LHCN-M2 (cell line): ENCODE data around the gene MORC4. TPM values are rescaled to one million over a fixed set of nuclear protein-coding genes. Genes with fewer than 3 reads are reported as not detected.

Experiments used
- DNase-seq: peaks from one replicate; pipeline ENCODE4 v3.0.0-alpha.2; 2012; ENCODE audit warnings: low read depth
- total RNA-seq: library from RNA; depleted of rRNA; stranded (reverse); fragments of >200 nt; gene quantifications from 2 replicates; pipeline ENCODE4 v1.2.3, GENCODE V29; 2014; rRNA removed

The MORC4 gene
- total RNA-seq, 1 experiment from 2014 or later, result 31.6 TPM

DNA sequence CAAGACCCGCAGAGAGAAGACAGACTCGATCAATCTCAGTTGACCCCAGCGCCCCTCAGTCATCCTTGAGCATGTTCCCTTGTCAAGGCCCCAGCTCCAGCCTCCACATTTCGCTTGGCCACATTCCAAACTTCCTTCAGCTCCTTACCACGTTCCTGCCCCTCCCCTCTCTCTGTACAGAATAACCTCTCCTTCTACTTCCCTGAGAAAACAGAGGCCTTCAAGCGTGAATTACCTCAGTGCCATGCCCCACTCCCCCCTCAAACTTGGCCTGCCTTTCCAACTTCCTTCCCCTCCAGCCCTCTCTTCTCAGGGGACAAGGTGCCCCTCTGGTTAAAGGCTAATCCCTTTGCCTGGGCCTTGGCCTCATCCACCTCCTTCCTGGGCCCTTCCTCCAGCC, 93.7 kb downstream of the MORC4 start:
- DNase-seq, result no peak

DNA sequence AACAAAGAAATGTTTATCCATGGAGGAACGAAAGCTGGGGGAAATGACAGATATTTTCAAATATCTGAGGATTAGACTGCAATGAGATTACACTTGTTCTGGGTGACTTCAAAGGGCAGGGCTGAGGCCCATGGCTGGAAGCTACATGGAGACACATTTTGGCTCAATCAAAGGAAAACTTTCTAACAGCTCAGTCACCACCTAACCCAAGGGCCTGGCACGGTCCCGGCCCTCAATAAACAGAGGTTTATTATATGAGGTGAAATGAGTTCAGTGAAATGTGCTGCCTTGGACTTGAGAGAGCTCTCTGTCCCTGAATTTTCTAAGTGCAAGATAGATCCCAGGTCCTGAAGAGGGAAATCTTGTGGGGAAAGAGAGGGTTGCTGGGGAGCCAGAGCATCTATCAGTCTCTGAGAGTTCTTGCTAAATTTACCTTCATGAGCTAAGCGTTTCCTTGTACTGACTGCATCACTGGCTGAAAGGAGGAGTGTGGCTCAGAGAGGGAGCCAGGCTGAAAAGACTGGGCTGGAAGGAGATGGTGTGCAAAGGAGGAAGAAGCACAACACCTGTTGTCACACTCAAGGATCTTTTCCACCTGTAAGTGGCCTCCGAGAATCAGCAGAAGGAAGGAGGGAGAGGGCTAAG, 94.8 kb downstream of the MORC4 start:
- DNase-seq, result no peak

DNA sequence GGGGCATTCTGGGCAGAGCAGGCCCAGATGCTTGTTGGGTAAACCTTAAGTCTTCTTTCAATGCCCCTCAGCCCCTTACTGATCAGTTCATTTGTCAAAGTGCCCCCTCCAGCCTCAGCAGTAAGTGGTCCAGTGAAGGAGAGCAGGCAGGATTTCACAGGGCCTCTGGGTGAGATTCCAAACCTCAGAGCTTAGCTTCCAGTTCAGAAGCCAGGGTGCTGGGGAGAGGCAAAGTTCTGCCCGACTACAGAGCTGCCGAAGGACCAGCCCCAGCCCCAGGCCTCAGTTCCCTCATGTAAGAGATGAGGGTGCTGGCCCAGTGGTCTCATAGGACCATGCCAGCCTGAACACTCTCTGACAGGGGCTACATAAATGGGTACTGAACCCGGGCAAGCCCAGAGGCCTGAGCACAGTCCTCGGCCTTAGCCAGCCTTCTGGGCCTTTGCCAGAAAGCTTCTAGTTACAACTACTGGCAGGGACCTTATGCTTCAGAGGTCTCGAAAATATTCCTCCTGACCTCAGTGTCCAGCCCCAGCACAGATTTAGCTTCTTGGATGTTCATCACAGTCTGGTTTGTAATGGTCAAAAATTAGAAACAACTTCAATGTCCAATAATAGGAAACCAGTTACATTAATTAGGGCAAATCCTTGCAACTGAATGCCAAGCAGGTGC, 96.0 kb downstream of the MORC4 start:
- no peak for DNase-seq

DNA sequence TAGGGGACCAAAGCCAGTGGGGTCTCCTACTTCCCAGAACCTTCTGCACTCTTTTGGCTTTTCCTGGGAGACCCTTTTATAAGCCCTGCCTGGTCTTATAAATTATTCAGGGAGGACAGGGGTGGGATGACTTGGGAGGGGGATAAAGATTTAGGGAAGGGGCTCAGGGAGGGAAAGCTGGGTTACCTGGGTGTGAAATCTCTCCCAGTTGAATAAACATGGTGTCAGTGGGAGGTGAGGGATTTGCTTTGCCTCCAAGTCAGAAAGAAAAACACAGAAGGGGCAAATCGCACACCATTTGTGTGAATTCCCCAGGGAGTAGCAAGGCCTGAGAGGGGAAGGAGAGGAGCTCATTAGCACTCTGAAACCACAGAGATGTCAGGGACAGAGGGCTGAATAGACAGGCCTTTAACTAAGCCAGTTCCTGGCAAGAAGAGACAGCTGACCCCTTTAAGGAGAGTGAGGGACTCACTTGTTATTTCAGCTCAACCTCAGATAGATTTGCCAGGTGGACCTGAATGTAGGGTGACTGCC, 96.7 kb downstream of the MORC4 start, which contains the start of gene RIPPLY1:
Gene RIPPLY1, minus strand, starts transcription at position 51 of the 534 bp plus-strand sequence. CDS start 54 bp downstream, outside the sequence.
- DNase-seq, result no peak

DNA sequence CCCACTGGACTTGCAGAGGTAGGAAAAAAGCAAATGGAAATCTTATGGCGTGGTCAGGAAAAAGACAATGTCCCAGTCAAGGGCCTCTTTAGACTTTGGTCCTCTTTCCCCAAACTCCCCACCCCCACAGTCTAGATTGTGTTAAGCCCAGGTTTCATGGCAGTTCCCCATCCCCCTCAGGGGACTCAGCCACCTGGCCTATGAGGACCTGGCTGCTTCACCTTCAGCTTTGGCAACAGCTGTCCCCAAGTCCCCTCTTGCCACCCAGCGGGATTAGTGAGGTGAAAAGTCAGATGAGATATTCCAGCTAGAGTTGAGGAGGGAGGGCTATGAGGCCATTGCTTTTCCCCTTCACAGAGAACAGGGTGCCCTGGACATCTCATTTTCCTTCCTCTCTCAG, 97.3 kb downstream of the MORC4 start:
- no peak for DNase-seq

DNA sequence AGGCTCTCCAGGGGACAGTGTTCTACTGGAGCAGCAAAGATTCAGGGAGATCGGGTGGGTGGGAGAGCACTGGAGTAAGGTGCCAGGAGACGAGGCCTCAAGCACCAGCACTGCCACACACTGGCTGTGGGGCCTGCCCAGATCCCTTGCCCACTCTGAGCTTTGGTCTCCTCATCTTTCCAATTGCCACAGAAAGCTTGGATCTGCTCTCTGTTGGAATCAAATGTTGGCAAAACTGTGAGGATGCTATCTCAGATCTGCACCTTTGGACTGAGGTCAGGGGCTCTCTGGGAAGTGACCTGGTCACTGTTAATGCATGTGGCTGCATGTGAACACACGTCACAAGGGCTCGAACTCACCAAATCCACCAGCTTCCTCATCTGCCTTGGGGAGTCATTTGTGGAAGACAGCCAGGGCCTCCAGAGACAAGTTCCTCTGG, 98.2 kb downstream of the MORC4 start:
- no peak for DNase-seq

DNA sequence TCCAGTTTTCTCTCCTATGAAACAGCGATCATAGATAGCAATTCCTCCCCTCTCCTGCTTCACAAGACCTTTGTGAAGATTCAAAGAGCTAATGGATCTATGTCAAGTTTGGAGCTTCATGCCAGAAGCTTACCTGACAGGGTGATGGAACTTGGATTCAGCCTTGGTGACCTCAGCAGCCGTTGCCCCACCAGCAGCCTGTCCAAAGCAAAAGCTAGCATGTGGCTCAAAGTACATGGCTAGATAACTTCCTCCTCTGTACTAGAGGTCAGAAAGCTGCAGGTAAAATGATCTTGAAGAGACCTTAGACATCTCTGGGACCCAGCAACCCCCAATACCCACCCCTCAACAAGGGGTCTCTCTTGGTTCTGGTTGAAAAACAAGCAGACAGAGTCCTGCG, 98.7 kb downstream of the MORC4 start:
- no peak for DNase-seq

DNA sequence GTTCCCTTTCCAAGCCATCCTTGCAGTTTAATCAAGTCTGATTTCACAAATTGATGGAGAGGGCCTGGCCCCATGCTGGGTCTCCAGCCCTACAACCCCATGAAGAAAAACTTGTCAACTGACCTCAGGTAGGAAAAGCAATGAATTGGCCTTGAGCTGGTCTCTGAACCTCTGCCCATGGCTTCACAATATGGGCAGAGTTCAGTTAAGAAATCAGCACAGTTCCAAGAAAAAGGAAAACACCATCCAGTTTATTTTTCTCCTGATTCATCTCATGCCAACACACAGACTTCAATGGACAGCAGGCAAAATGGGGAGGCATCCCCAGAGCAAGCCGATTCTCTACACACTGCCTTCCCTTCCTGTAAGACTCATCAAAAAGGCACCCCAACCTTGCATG, 100.2 kb downstream of the MORC4 start:
- DNase-seq, result peak; percentile 27

DNA sequence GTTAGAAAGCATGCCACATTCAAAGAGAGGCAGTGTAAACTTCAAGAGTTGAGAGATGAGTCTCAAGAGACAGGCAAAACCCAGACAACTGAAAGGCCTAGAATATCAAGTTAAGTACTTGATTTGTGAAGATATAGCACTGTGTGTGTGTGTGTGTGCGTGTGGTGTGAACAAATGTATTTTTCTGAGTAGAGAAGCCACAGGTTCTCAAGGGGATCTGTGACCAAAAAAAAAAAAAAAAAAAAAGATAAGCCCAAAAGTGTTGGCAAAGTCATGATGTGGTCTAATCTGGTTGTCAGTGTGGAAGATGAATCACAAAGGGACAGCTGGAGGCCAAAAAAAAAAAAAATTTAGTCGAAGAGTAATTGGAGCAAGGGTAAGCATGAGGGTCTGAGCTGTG, 100.7 kb downstream of the MORC4 start:
- peak; percentile 66 for DNase-seq

DNA sequence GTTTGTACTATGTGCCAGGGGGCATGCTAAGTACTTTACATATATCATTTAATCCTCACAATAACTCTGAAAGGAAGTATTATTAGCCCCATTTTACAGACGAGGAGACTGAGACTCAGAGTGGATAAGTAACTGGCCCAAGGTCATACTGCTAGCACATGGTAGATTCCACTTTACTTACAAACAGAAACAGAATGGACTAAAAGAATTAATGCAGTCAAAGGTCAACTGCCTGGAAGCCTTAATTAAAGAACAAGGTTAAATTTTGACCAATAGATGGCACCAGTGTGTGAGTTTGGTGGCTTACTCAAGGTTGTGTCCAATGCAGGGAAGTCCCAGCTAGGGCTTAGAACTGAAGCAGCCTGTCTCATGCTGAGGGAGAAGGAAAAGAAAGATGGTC, 101.5 kb downstream of the MORC4 start:
- peak; percentile 64 for DNase-seq

DNA sequence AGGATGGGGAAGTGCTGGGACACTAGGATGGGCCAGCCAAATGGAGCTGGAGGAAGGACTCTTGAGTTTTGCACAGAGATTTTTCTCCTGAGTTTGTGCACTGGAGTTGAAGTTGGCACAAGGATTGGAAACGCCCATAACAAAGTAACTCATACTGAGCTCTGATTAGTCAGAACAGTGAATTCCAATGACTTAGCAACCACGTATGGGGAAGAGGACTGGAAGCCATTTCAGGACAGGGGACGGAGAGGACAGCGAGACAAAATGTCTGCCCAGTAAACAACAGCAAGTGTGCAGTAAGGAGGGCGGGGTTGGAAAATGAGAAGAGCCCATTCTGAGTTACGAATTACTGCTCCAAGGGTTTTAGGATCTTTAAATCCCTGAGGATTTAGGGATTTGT, 102.8 kb downstream of the MORC4 start:
- peak; percentile 57 for DNase-seq

DNA sequence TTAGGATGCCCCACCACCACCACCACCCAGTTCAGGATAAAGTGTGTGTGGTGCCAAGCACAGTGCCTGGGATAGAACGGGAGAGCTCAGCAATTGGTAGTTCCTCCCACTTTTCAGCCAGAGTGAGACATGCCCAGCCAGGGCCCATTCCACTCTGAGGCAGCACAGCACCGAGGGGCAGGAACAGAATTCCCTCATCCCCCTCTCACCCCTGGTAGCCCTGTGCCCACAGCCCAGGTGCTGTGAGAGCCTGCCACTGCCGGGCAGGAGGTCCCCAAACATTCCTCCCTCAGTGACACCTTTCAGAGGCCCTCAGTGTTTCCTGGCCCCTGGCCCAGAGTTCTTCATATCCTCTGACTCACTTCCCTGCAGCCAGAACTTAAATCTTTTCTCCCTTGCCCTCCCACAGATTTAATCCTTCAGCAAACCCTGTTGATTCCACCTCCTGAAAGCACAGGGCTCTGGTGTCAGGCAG, 105.0 kb downstream of the MORC4 start:
- peak; percentile 70 for DNase-seq

DNA sequence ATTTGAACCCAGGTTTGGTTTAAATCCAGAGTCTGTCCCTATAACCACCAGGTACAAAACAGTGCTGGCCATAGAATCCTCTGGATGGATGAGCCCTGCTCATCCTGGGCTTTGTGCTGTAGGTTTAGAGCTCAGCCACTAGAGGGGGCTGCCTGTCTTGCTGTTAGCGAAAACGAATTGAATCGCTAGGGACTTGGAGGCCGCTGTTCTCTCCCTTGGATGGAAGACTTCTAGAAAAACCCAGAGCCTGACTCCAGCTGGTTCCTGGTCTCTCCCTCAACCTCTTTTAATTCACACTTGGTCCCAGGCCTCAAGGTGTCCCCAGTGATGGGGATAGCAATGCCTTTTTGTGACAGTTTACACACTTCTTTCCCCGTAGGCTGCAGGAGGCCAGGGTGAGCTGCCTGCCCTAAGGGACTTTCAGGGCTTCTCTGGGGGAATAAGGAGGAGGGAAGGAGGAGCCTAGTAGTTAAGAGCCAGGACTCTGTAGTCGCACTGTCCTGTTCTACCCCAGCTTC, 105.6 kb downstream of the MORC4 start:
- peak; percentile 69 for DNase-seq

DNA sequence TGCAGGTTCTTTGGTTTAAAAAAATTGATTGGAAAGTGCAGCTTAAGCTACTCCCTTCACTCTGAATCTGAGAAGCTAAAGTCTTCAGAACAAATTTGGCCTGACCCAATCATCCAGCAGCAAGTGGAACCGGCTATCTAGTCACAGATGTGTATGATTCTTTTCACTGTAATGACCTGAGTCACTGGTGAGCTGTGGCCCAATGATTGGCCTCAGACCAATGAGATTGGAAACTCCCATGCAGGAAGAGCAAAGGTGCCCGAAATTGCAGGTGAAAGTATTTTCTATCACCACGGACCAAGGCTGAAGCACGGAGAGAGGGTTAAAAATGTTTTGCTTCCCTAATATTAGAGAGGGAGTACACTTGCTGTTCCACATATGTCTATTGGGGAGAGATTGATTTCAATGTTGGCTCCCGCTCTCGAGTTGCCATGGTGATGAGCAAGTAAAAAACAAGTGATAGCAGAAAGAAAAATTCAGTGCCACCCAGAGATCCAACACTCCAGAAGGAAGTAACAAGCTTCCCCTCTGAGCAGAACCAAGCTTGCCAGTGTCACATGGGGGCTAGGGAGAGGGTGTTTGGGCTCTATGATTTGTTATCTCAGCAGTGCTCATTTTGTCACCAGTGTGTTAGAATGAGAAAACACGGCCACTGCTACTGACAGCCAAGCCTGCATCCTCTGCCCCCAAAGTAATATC, 108.1 kb downstream of the MORC4 start:
- no peak for DNase-seq

Other genes with a start within 250 kb of the MORC4 start
- 5.1 and 6.9 TPM in 2 replicates for gene TBC1D8B, start 197.5 kb downstream of the MORC4 start, total RNA-seq
- not detected in 2 replicates for gene RIPPLY1, start 96.9 kb downstream of the MORC4 start, total RNA-seq
- 0.06 TPM in 1 of 2 replicates, not detected in the other for gene CLDN2, start 79.8 kb downstream of the MORC4 start, total RNA-seq
- gene RBM41, start 118.6 kb upstream of the MORC4 start, total RNA-seq, result 9.4 and 9.9 TPM in 2 replicates
- not detected in 2 replicates for gene NUP62CL, start 206.2 kb upstream of the MORC4 start, total RNA-seq
- gene DNAAF6, start 206.4 kb upstream of the MORC4 start, total RNA-seq, result not detected in 2 replicates